ENCODE results near the gene ZFPM1. TPM values are rescaled to one million over a fixed set of nuclear protein-coding genes. Genes with fewer than 3 reads are reported as not detected.

Gene ZFPM1
- total and polyA plus RNA-seq, 2 experiments from 2014 or later: 0.53 to 2.2 TPM

GRCh38 chr16:88508376-88508867 is 55.3 kb downstream of the ZFPM1 start:
- ATAC-seq (no peak), DNase-seq (ENCODE audit: low spot score) (no peak)
- H3K4me3 ChIP-seq: no peak overlapping the region
- H3K9me2 ChIP-seq (ENCODE audit: insufficient read depth): no peaks in the 10 kb centered on the region
- Mint-ChIP-seq H3K9me3 (no peaks in the 10 kb centered on the region), H3K27ac (no peak overlapping the region), H3K4me3 (no peak overlapping the region), H3K27me3 (ENCODE audit: insufficient read depth, low read depth, poor library complexity) (peaks cover 6% of the 10 kb centered on the region), H3K4me1 (0 out of 3 replicates have a peak, but pooled peaks cover 2% of the 10 kb centered on the region), H3K36me3 (ENCODE audit: low read depth) (no peaks in the 10 kb centered on the region)
- no peak overlapping the region for H3K27ac ChIP-seq (ENCODE audit: low read depth)
- H3K27me3 ChIP-seq (ENCODE audit: insufficient read depth): no peaks in the 10 kb centered on the region
- H2AFZ ChIP-seq: no peak overlapping the region
- no peaks in the 10 kb centered on the region for H3F3A ChIP-seq (replicated peaks; ENCODE audit: low read depth)
- no peaks in the 10 kb centered on the region for H3K79me2 ChIP-seq (replicated peaks; ENCODE audit: insufficient read depth)
- no peaks in the 10 kb centered on the region for H3K4me1 ChIP-seq (ENCODE audit: insufficient read depth)
- no peaks in the 10 kb centered on the region for H4K20me1 ChIP-seq (replicated peaks; ENCODE audit: insufficient read depth)
- TF ChIP-seq NANOG (IDR thresholded peaks at IDR 0.05; ENCODE audit: borderline replicate concordance): no peak
- no peak for TF ChIP-seq POLR2AphosphoS5 (IDR thresholded peaks at IDR 0.05; ENCODE audit: low read depth)
- no peak for TF ChIP-seq JUNB (IDR thresholded peaks at IDR 0.05; ENCODE audit: unreplicated experiment)
- TF ChIP-seq, protein P1, sequence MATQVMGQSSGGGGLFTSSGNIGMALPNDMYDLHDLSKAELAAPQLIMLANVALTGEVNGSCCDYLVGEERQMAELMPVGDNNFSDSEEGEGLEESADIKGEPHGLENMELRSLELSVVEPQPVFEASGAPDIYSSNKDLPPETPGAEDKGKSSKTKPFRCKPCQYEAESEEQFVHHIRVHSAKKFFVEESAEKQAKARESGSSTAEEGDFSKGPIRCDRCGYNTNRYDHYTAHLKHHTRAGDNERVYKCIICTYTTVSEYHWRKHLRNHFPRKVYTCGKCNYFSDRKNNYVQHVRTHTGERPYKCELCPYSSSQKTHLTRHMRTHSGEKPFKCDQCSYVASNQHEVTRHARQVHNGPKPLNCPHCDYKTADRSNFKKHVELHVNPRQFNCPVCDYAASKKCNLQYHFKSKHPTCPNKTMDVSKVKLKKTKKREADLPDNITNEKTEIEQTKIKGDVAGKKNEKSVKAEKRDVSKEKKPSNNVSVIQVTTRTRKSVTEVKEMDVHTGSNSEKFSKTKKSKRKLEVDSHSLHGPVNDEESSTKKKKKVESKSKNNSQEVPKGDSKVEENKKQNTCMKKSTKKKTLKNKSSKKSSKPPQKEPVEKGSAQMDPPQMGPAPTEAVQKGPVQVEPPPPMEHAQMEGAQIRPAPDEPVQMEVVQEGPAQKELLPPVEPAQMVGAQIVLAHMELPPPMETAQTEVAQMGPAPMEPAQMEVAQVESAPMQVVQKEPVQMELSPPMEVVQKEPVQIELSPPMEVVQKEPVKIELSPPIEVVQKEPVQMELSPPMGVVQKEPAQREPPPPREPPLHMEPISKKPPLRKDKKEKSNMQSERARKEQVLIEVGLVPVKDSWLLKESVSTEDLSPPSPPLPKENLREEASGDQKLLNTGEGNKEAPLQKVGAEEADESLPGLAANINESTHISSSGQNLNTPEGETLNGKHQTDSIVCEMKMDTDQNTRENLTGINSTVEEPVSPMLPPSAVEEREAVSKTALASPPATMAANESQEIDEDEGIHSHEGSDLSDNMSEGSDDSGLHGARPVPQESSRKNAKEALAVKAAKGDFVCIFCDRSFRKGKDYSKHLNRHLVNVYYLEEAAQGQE (IDR thresholded peaks at IDR 0.05; ENCODE audit: unreplicated experiment): no peak
- no peak for TF ChIP-seq STAT1 (IDR thresholded peaks at IDR 0.05; ENCODE audit: unreplicated experiment)
- H3K4me2 ChIP-seq: no peak overlapping the region
- H3K36me3 ChIP-seq (ENCODE audit: insufficient read depth): no peaks in the 10 kb centered on the region

DNA sequence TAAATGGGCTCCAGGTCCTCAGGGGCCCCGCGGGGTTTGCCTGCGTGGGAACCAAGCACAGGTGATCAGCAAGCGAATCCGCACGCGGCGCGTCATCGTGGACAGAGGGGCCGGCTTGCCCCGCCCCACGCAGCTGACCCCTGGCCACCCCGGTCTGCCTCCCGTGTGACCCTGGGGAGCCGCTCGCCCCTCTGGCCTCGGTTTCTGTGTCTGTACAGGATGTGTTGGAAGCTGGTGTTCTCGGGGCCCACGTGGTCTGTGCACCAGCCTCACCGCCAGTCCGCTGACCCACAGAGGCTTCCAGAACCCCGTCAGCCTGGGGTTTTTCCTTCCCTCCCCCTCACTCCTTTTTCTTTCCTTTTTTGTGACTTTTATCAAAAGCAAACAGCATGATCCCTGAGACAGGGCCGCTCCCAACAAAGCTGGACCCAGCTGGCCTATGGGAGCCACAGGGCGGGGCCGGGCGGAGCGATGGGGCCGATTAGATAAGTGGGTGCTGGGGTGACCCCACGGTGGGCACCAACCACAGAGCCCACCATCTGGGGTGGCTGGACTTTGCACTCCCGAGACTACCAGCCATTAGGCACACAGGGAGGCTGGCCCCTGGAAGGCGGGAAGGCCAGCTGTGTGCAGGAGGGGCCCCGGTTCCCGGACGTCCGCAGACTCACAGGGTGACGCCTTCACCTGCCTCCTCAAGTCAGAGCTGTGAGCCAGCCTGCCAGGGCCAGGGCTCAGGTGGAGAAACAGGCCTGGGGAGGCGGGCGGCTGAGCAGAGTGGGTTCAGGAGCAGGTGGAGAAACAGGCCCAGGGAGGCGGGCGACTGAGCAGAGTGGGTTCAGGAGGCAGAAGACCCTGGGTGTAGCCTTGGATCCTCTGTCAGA is 56.0 kb downstream of the ZFPM1 start:
- H3K4me1 Mint-ChIP-seq: 0 out of 3 replicates have a peak, but pooled peaks cover 2% of the 10 kb centered on the region
- H3F3A ChIP-seq (replicated peaks; ENCODE audit: low read depth): no peaks in the 10 kb centered on the region
- no peak for DNase-seq (ENCODE audit: low spot score)
- no peaks in the 10 kb centered on the region for H3K9me3 Mint-ChIP-seq
- H3K36me3 Mint-ChIP-seq (ENCODE audit: low read depth): no peaks in the 10 kb centered on the region
- H3K4me3 ChIP-seq: no peak overlapping the region
- no peak overlapping the region for H3K4me2 ChIP-seq
- no peak overlapping the region for H2AFZ ChIP-seq
- H3K27me3 ChIP-seq (ENCODE audit: insufficient read depth): no peaks in the 10 kb centered on the region
- no peak overlapping the region for H3K27ac ChIP-seq (ENCODE audit: low read depth)
- peaks cover 6% of the 10 kb centered on the region for H3K27me3 Mint-ChIP-seq (ENCODE audit: insufficient read depth, low read depth, poor library complexity)
- no peaks in the 10 kb centered on the region for H3K9me2 ChIP-seq (ENCODE audit: insufficient read depth)
- H3K4me1 ChIP-seq (ENCODE audit: insufficient read depth): no peaks in the 10 kb centered on the region
- no peaks in the 10 kb centered on the region for H3K36me3 ChIP-seq (ENCODE audit: insufficient read depth)
- H3K4me3 Mint-ChIP-seq: no peak overlapping the region
- no peaks in the 10 kb centered on the region for H3K79me2 ChIP-seq (replicated peaks; ENCODE audit: insufficient read depth)
- H4K20me1 ChIP-seq (replicated peaks; ENCODE audit: insufficient read depth): no peaks in the 10 kb centered on the region
- no peak; the same call in 2 of the 3 replicates for ATAC-seq
- H3K27ac Mint-ChIP-seq: no peak overlapping the region
- TF ChIP-seq NANOG (IDR thresholded peaks at IDR 0.05; ENCODE audit: borderline replicate concordance): no peak
- no peak for TF ChIP-seq POLR2AphosphoS5 (IDR thresholded peaks at IDR 0.05; ENCODE audit: low read depth)
- TF ChIP-seq, protein P2, sequence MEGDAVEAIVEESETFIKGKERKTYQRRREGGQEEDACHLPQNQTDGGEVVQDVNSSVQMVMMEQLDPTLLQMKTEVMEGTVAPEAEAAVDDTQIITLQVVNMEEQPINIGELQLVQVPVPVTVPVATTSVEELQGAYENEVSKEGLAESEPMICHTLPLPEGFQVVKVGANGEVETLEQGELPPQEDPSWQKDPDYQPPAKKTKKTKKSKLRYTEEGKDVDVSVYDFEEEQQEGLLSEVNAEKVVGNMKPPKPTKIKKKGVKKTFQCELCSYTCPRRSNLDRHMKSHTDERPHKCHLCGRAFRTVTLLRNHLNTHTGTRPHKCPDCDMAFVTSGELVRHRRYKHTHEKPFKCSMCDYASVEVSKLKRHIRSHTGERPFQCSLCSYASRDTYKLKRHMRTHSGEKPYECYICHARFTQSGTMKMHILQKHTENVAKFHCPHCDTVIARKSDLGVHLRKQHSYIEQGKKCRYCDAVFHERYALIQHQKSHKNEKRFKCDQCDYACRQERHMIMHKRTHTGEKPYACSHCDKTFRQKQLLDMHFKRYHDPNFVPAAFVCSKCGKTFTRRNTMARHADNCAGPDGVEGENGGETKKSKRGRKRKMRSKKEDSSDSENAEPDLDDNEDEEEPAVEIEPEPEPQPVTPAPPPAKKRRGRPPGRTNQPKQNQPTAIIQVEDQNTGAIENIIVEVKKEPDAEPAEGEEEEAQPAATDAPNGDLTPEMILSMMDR (conservative IDR thresholded peaks at IDR 0.05; ENCODE audit: low read depth in 2 of 2): no peak
- TF ChIP-seq, protein P3, sequence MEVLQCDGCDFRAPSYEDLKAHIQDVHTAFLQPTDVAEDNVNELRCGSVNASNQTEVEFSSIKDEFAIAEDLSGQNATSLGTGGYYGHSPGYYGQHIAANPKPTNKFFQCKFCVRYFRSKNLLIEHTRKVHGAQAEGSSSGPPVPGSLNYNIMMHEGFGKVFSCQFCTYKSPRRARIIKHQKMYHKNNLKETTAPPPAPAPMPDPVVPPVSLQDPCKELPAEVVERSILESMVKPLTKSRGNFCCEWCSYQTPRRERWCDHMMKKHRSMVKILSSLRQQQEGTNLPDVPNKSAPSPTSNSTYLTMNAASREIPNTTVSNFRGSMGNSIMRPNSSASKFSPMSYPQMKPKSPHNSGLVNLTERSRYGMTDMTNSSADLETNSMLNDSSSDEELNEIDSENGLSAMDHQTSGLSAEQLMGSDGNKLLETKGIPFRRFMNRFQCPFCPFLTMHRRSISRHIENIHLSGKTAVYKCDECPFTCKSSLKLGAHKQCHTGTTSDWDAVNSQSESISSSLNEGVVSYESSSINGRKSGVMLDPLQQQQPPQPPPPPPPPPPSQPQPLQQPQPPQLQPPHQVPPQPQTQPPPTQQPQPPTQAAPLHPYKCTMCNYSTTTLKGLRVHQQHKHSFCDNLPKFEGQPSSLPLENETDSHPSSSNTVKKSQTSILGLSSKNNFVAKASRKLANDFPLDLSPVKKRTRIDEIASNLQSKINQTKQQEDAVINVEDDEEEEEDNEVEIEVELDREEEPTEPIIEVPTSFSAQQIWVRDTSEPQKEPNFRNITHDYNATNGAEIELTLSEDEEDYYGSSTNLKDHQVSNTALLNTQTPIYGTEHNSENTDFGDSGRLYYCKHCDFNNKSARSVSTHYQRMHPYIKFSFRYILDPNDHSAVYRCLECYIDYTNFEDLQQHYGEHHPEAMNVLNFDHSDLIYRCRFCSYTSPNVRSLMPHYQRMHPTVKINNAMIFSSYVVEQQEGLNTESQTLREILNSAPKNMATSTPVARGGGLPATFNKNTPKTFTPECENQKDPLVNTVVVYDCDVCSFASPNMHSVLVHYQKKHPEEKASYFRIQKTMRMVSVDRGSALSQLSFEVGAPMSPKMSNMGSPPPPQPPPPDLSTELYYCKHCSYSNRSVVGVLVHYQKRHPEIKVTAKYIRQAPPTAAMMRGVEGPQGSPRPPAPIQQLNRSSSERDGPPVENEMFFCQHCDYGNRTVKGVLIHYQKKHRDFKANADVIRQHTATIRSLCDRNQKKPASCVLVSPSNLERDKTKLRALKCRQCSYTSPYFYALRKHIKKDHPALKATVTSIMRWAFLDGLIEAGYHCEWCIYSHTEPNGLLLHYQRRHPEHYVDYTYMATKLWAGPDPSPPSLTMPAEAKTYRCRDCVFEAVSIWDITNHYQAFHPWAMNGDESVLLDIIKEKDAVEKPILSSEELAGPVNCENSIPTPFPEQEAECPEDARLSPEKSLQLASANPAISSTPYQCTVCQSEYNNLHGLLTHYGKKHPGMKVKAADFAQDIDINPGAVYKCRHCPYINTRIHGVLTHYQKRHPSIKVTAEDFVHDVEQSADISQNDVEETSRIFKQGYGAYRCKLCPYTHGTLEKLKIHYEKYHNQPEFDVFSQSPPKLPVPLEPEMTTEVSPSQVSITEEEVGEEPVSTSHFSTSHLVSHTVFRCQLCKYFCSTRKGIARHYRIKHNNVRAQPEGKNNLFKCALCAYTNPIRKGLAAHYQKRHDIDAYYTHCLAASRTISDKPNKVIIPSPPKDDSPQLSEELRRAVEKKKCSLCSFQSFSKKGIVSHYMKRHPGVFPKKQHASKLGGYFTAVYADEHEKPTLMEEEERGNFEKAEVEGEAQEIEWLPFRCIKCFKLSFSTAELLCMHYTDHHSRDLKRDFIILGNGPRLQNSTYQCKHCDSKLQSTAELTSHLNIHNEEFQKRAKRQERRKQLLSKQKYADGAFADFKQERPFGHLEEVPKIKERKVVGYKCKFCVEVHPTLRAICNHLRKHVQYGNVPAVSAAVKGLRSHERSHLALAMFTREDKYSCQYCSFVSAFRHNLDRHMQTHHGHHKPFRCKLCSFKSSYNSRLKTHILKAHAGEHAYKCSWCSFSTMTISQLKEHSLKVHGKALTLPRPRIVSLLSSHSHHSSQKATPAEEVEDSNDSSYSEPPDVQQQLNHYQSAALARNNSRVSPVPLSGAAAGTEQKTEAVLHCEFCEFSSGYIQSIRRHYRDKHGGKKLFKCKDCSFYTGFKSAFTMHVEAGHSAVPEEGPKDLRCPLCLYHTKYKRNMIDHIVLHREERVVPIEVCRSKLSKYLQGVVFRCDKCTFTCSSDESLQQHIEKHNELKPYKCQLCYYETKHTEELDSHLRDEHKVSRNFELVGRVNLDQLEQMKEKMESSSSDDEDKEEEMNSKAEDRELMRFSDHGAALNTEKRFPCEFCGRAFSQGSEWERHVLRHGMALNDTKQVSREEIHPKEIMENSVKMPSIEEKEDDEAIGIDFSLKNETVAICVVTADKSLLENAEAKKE (CRISPR knock-in tag; IDR thresholded peaks at IDR 0.05): no peak

All from GM23338 (cell line).